Spleen (tissue), 11 donors: ENCODE data around the gene TMEM63B. TPM values are rescaled to one million over a fixed set of nuclear protein-coding genes. Genes with fewer than 3 reads are reported as not detected.

Experiments
- DNase-seq: peaks from one replicate; pipeline ENCODE4 v3.0.0-alpha.2; 2020
- H3K27ac ChIP-seq, 8 donors: fragments of 200-600 bp; sonication (generic) in 7 of 8; 1 replicate in 4 of 8; 2 replicates in 4 of 8; pipeline versions ENCODE4 v1.5.0 to v1.8.0; 2016 to 2021; ENCODE audit warnings: inconsistent platforms in 4 of 8, mild to moderate bottlenecking in 4 of 8, moderate library complexity in 1 of 8
- H3K27me3 ChIP-seq, 7 donors: fragments of 200-600 bp; sonication (generic) in 6 of 7; replicated peaks in 1 of 7; 1 replicate in 4 of 7; 2 replicates in 3 of 7; pipeline versions ENCODE4 v1.5.0 to v1.8.0; 2016 to 2021; ENCODE audit warnings: inconsistent platforms in 3 of 7, mild to moderate bottlenecking in 1 of 7
- H3K36me3 ChIP-seq, 6 donors: fragments of 200-600 bp; sonication (generic) in 5 of 6; 1 replicate in 4 of 6; 2 replicates in 2 of 6; pipeline versions ENCODE4 v1.5.0 to v1.8.0; 2016 to 2021; ENCODE audit warnings: inconsistent platforms in 2 of 6
- H3K4me1 ChIP-seq, 6 donors: fragments of 200-600 bp; sonication (generic) in 5 of 6; 1 replicate in 3 of 6; 2 replicates in 3 of 6; pipeline versions ENCODE4 v1.5.0 to v1.8.0; 2016 to 2021; ENCODE audit warnings: inconsistent platforms in 3 of 6
- H3K4me3 ChIP-seq, 8 donors: fragments of 200-600 bp; sonication (generic) in 7 of 8; 1 replicate in 4 of 8; 2 replicates in 4 of 8; pipeline versions ENCODE4 v1.5.0 to v1.8.0; 2016 to 2021; ENCODE audit warnings: inconsistent platforms in 4 of 8, mild to moderate bottlenecking in 4 of 8, moderate library complexity in 2 of 8
- H3K9me3 ChIP-seq, 8 donors: fragments of 200-600 bp; sonication (generic) in 7 of 8; 1 replicate in 4 of 8; 2 replicates in 4 of 8; pipeline versions ENCODE4 v1.5.0 to v1.8.0; 2016 to 2021; ENCODE audit warnings: inconsistent platforms in 4 of 8
- POLR2A ChIP-seq, 3 donors: fragments of 450-650 bp; IDR thresholded peaks; one replicate each; pipeline ENCODE4 v1.5.1; 2017; ENCODE audit warnings: antibody characterized with exemption in 3 of 3, mild to moderate bottlenecking in 1 of 3
- POLR2AphosphoS5 ChIP-seq, 3 donors: sonication (generic); formaldehyde crosslinking; IDR thresholded peaks; one replicate each; pipeline ENCODE4 v1.5.1; 2017; ENCODE audit warnings: antibody characterized with exemption in 3 of 3
- WGBS, 5 donors: extraction: QIAGEN DNeasy Blood & Tissue Kit in 3 of 5; methylation state at CpG; one replicate each; pipeline versions ENCODE4 v1.1.5 to v1.1.7; 2013 to 2018; 5-methylcytosine and 5-hydroxymethylcytosine counted together
- intact Hi-C: fragments of 100-400 bp; cut with DNase I; formaldehyde crosslinking; loops from one replicate; pipeline ENCODE4 v1.15.0; 2023; ENCODE audit warnings: low total_unique reads
- polyA plus RNA-seq, 3 donors: library from polyadenylated mRNA; stranded (reverse); fragments of 200-250 nt; gene quantifications; one replicate each; pipeline ENCODE4 v1.2.1, GENCODE V29; 2013
- total RNA-seq, 7 donors: library from RNA; depleted of rRNA in 3 of 7; stranded (reverse); fragments of >200 nt in 3 of 7; fragmentation: NEBNext Ultra II Directional in 4 of 7; extraction: Animal tissue kit (Norgen Biotek cat#: 25700) in 4 of 7; gene quantifications; one replicate each; pipeline versions ENCODE4 v1.1.0 to v1.2.1, GENCODE V29; 2016 to 2021
- TF ChIP-seq, protein P1 (sequence below), 11 experiments: fragments of 200-600 bp in 7 of 11; fragments of 450-650 bp in 4 of 11; sonication (generic) in 4 of 11; IDR thresholded peaks in 8 of 11; conservative IDR thresholded peaks in 3 of 11; 1 replicate in 7 of 11; 2 replicates in 4 of 11; pipeline versions ENCODE4 v1.4.0 to v1.8.0; 2016 to 2021; ENCODE audit warnings: antibody characterized with exemption in 11 of 11, inconsistent platforms in 4 of 11, mild to moderate bottlenecking in 1 of 11
- donor health status: healthy with polysubstance abuse.
- donor health status: DM: no; HTN: no; CAD: no; lungs with moderate emphysema.
- donor health status: DM: no; HTN: no; CAD: no.
- donor health status: Bipolar disorder and iron deficiency.
- donor health status: healthy.
- donor health status: DM: no; HTN: no; CAD: no.
- donor health status: DM: yes; HTN: yes; CAD: no.

Gene TMEM63B
- total and polyA plus RNA-seq, 10 donors = 2.8 to 24.8 (median 18.3) TPM

DNA sequence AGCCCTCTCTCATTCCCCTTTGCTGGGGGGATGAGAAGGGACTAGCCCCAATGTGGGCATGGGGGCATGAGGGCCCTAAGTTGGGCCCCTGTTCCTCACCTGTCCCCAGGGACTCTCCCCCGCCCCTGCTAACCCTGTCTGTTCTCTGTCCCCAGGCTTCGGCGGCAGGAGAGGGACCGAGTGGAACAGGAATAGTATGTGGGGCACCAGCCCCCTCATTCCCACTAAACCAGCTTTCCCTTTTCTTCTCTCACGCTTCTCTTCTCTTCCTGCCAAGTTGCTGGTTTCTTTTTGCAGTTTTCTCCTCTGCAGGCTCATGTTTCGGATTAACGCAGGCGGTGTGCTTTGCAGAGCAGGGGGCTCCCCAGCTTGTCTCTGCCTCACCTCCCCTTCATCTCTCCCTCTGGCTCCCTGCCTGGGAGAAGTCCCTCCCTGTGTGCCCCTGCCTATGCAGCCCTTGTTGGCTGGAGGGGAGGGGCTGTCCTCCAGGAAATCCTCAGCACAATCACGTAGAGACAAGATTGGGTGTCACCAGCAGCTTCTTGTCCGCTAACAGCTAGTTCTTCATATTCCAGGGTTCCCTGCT lies 7.9 kb downstream of the TMEM63B start:
- Histone ChIP-seq H3K27ac (no peak overlapping the region), H3K4me3 (no peak overlapping the region), H3K9me3 (no peaks in the 10 kb centered on the region), H3K4me1 (peaks cover 0 to 14% (median 3%) of the 10 kb centered on the region in 6 donors), H3K36me3 (peaks cover 0 to 61% (median 16%) of the 10 kb centered on the region in 6 donors), H3K27me3 (no peaks in the 10 kb centered on the region)
- DNase-seq = no peak
- TF ChIP-seq POLR2A (IDR thresholded peaks at IDR 0.05) = no peak
- TF ChIP-seq, protein P1, sequence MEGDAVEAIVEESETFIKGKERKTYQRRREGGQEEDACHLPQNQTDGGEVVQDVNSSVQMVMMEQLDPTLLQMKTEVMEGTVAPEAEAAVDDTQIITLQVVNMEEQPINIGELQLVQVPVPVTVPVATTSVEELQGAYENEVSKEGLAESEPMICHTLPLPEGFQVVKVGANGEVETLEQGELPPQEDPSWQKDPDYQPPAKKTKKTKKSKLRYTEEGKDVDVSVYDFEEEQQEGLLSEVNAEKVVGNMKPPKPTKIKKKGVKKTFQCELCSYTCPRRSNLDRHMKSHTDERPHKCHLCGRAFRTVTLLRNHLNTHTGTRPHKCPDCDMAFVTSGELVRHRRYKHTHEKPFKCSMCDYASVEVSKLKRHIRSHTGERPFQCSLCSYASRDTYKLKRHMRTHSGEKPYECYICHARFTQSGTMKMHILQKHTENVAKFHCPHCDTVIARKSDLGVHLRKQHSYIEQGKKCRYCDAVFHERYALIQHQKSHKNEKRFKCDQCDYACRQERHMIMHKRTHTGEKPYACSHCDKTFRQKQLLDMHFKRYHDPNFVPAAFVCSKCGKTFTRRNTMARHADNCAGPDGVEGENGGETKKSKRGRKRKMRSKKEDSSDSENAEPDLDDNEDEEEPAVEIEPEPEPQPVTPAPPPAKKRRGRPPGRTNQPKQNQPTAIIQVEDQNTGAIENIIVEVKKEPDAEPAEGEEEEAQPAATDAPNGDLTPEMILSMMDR (IDR thresholded peaks at IDR 0.05 in 8 of 11, conservative IDR thresholded peaks at IDR 0.05 in 3 of 11) = no peak
- TF ChIP-seq POLR2AphosphoS5 (IDR thresholded peaks at IDR 0.05) = no peak
- WGBS, 5 donors = 87 to 91% (median 89%) methylated on average over 10 of the region's 10 CpGs
- intact Hi-C loops = no loop called here

DNA sequence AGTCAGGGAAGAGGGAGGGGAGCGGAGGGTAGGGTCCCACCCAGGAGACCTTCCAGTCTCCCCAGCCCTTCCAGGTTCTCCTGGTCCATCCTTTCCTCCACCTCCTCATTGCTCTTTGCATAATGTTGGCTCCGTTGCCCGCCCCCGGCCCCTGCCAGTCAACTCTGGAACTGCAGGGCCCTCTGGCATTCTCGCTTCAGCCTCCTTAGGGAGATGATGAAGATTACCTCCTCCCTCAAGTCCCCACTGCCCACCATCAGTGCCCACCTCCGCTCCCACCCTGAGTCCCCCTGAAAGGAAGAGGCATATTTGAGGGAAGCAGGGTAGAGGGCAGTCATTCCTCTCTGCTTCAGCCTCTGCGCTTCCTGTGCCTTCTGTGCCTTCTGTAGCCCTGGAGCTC lies 8.5 kb downstream of the TMEM63B start:
- Histone ChIP-seq H3K27me3 (no peaks in the 10 kb centered on the region), H3K36me3 (peaks cover 0 to 67% (median 21%) of the 10 kb centered on the region in 6 donors)
- intact Hi-C loops = no loop called here

DNA sequence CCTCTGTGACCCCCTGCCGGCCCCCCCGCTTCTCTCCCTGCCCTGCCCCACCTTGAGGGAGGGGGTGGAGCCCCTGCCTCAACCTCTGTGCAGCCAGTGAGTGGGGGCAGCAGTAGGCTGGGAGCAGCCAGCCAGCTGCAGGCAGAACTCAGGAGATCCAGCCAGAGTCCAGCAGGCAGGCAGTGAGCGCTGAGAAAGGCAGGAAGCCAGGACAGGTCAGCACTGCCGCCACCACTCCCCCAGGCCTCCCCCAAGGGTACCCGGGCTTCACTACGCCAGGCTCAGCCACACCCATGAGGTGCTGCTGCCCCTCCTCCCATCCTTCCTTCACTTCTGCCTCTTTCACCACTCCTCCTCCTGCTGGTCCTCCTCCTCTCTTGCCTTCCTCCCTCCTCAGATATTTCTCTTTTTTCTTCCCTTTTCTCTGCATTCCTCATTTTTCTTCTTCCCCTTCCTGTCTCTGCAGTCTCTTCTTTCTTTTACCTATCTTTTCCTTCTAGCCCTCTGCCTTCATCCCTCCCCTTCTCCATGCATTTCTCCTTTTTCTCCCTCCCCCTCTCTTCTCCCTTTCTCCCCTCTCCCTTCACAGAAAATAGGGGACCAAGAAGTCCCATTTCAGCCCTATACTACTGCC lies 11.5 kb downstream of the TMEM63B start:
- TF ChIP-seq POLR2A (IDR thresholded peaks at IDR 0.05) (no peak), POLR2AphosphoS5 (IDR thresholded peaks at IDR 0.05) (no peak)
- TF ChIP-seq, protein P1 (IDR thresholded peaks at IDR 0.05 in 8 of 11, conservative IDR thresholded peaks at IDR 0.05 in 3 of 11) = no peak
- H3K4me1 ChIP-seq = peaks cover 0 to 2% (median 0%) of the 10 kb centered on the region in 6 donors
- H3K27me3 ChIP-seq = no peaks in the 10 kb centered on the region
- intact Hi-C loops = no loop called here
- peaks cover 0 to 92% (median 24%) of the 10 kb centered on the region in 6 donors for H3K36me3 ChIP-seq
- no peak overlapping the region for H3K4me3 ChIP-seq
- DNase-seq = peak; percentile 61
- H3K9me3 ChIP-seq = no peaks in the 10 kb centered on the region
- WGBS, 5 donors = 56 to 77% (median 62%) methylated on average over 4 to 6 of the region's 6 CpGs
- H3K27ac ChIP-seq = no peak overlapping the region

More for the DNA sequence above, 8.5 kb downstream of the TMEM63B start:
- 91 to 96% (median 94%) methylated on average over 7 of the region's 7 CpGs for whole genome bisulfite sequencing, 5 donors
- TF ChIP-seq, protein P1 (IDR thresholded peaks at IDR 0.05 in 8 of 11, conservative IDR thresholded peaks at IDR 0.05 in 3 of 11) = no peak
- TF ChIP-seq POLR2AphosphoS5 (IDR thresholded peaks at IDR 0.05) = no peak
- no peak for TF ChIP-seq POLR2A (IDR thresholded peaks at IDR 0.05)
- Histone ChIP-seq H3K27ac (no peak overlapping the region), H3K9me3 (no peaks in the 10 kb centered on the region), H3K4me3 (no peak overlapping the region), H3K4me1 (peaks cover 0 to 14% (median 3%) of the 10 kb centered on the region in 6 donors)
- DNase-seq = peak; percentile 22

DNA sequence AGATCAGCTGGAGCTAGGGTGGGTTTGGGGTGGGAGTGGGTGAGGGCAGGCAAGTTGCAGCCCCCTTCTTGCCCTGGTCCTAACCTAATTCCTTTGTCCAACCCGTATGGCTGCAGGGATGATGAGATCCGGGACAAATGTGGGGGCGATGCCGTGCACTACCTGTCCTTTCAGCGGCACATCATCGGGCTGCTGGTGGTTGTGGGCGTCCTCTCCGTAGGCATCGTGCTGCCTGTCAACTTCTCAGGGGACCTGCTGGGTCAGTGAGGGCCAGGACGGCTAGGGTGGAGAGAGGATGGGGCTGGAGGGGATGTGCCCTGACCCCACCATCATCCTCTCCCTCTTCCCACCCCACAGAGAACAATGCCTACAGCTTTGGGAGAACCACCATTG lies 12.0 kb downstream of the TMEM63B start:
- DNase-seq = peak; percentile 42
- Histone ChIP-seq H3K27ac (no peak overlapping the region), H3K9me3 (no peaks in the 10 kb centered on the region), H3K4me1 (no peaks in the 10 kb centered on the region), H3K36me3 (peaks cover 0 to 95% (median 26%) of the 10 kb centered on the region in 6 donors), H3K27me3 (no peaks in the 10 kb centered on the region), H3K4me3 (no peak overlapping the region)
- intact Hi-C loops = no loop called here
- 85 to 100% (median 88%) methylated on average over 2 to 10 of the region's 10 CpGs for WGBS, 5 donors
- TF ChIP-seq, protein P1 (IDR thresholded peaks at IDR 0.05 in 8 of 11, conservative IDR thresholded peaks at IDR 0.05 in 3 of 11) = no peak
- no peak for TF ChIP-seq POLR2A (IDR thresholded peaks at IDR 0.05)
- peak in 1 of 3 donors; percentile 6 for TF ChIP-seq POLR2AphosphoS5 (IDR thresholded peaks at IDR 0.05)
